IPS DF 6.9 (cell line): ENCODE data around the gene GRB7.
"Not testable (repeated sequence)": the region's sequence is repeated elsewhere in the genome, so short reads cannot be mapped to it uniquely, and the experiment has no call there.

Source experiments
- DNase-seq: peaks from one replicate; pipeline ENCODE4 v3.0.0-alpha.2; 2013; ENCODE audit warnings: low read depth, low spot score
- H3K27ac ChIP-seq: one replicate; pipeline ENCODE4 v1.5.1; 2013; ENCODE audit warnings: low read length, control low read depth
- H3K27me3 ChIP-seq: 2 replicates; pipeline ENCODE4 v1.6.1; 2013; ENCODE audit warnings: mild to moderate bottlenecking, low read length; ENCODE audit not compliant: control insufficient read depth, insufficient read depth
- H3K36me3 ChIP-seq: 2 replicates; pipeline ENCODE4 v1.6.1; 2013; ENCODE audit warnings: low read length; ENCODE audit not compliant: control insufficient read depth, insufficient read depth
- H3K4me1 ChIP-seq: 2 replicates; pipeline ENCODE4 v1.6.1; 2013; ENCODE audit warnings: low read length; ENCODE audit not compliant: control insufficient read depth, insufficient read depth
- H3K4me3 ChIP-seq: 2 replicates; pipeline ENCODE4 v1.5.1; 2013; ENCODE audit warnings: mild to moderate bottlenecking, low read length
- H3K9me3 ChIP-seq: 2 replicates; pipeline ENCODE4 v1.6.1; 2013; ENCODE audit warnings: low read length, inconsistent platforms; ENCODE audit not compliant: control insufficient read depth, insufficient read depth
- WGBS: extraction: QIAGEN DNeasy Blood & Tissue Kit; methylation state at CpG from one replicate; pipeline ENCODE4 v1.1.7; 2013; ENCODE audit warnings: mixed read lengths, missing lambda C conversion rate; ENCODE audit not compliant: insufficient read length, insufficient coverage; 5-methylcytosine and 5-hydroxymethylcytosine counted together

The GRB7 gene

GRCh38 chr17:39709998-39710964 lies 27.5 kb upstream of the GRB7 start:
- no CpG with 5 or more reads among the region's 20 CpGs for WGBS
- Histone ChIP-seq H3K36me3 (peaks cover 39% of the 10 kb centered on the region), H3K27ac (no peak overlapping the region), H3K27me3 (no peaks in the 10 kb centered on the region), H3K4me3 (no peak overlapping the region), H3K9me3 (no peaks in the 10 kb centered on the region), H3K4me1 (peaks cover 3% of the 10 kb centered on the region; the same call in 1 of the 2 replicates)
- DNase-seq, result no peak

GRCh38 chr17:39711071-39711470 lies 26.7 kb upstream of the GRB7 start:
- H3K4me1 ChIP-seq, DNase-seq, H3K9me3 ChIP-seq, H3K27ac ChIP-seq, H3K4me3 ChIP-seq, H3K27me3 ChIP-seq: not testable (repeated sequence)
- WGBS, result no CpG with 5 or more reads among the region's 11 CpGs
- H3K36me3 ChIP-seq, result peaks cover 47% of the 10 kb centered on the region

GRCh38 chr17:39711851-39712250 lies 25.9 kb upstream of the GRB7 start:
- peaks cover 53% of the 10 kb centered on the region for H3K36me3 ChIP-seq
- H3K4me1 ChIP-seq, result no peaks in the 10 kb centered on the region
- H3K27ac ChIP-seq, result no peak overlapping the region
- no peaks in the 10 kb centered on the region for H3K27me3 ChIP-seq
- WGBS, result no CpG with 5 or more reads among the region's 10 CpGs
- H3K9me3 ChIP-seq, result no peaks in the 10 kb centered on the region
- DNase-seq, result no peak
- no peak overlapping the region for H3K4me3 ChIP-seq

- no peaks in the 10 kb centered on the region for H3K9me3 ChIP-seq
- DNase-seq, result no peak
- peaks cover 45% of the 10 kb centered on the region for H3K36me3 ChIP-seq
- no peak overlapping the region for H3K27ac ChIP-seq
- no CpG with 5 or more reads among the region's 4 CpGs for WGBS
- no peaks in the 10 kb centered on the region for H3K27me3 ChIP-seq
- no peak overlapping the region for H3K4me3 ChIP-seq
- no peaks in the 10 kb centered on the region for H3K4me1 ChIP-seq
Observed at GRCh38 chr17:39714234-39714633, 23.5 kb upstream of the GRB7 start.

GRCh38 chr17:39715375-39716072 lies 22.2 kb upstream of the GRB7 start:
- H3K36me3 ChIP-seq, result peaks cover 38% of the 10 kb centered on the region
- WGBS, result no CpG with 5 or more reads among the region's 18 CpGs
- H3K4me1 ChIP-seq, result no peaks in the 10 kb centered on the region
- H3K4me3 ChIP-seq, result no peak overlapping the region
- DNase-seq, result no peak
- no peaks in the 10 kb centered on the region for H3K9me3 ChIP-seq
- H3K27ac ChIP-seq, result no peak overlapping the region
- H3K27me3 ChIP-seq, result no peaks in the 10 kb centered on the region

- peaks cover 38% of the 10 kb centered on the region for H3K36me3 ChIP-seq
- H3K27ac ChIP-seq, result no peak overlapping the region
- WGBS, result no CpG with 5 or more reads among the region's 15 CpGs
- H3K9me3 ChIP-seq, result no peaks in the 10 kb centered on the region
- H3K4me3 ChIP-seq, result no peak overlapping the region
- DNase-seq, result no peak
- no peaks in the 10 kb centered on the region for H3K4me1 ChIP-seq
- no peaks in the 10 kb centered on the region for H3K27me3 ChIP-seq
Observed at GRCh38 chr17:39716073-39716818, 21.5 kb upstream of the GRB7 start.

GRCh38 chr17:39716879-39717536 lies 20.7 kb upstream of the GRB7 start:
- Histone ChIP-seq H3K27ac (no peak overlapping the region), H3K27me3 (no peaks in the 10 kb centered on the region), H3K4me3 (no peak overlapping the region), H3K4me1 (no peaks in the 10 kb centered on the region), H3K9me3 (no peaks in the 10 kb centered on the region), H3K36me3 (peaks cover 34% of the 10 kb centered on the region)
- DNase-seq, result no peak
- WGBS, result no CpG with 5 or more reads among the region's 11 CpGs

- Histone ChIP-seq H3K27ac (no peak overlapping the region), H3K9me3 (no peaks in the 10 kb centered on the region), H3K36me3 (peaks cover 30% of the 10 kb centered on the region), H3K4me1 (no peaks in the 10 kb centered on the region), H3K4me3 (no peak overlapping the region), H3K27me3 (no peaks in the 10 kb centered on the region)
- DNase-seq, result no peak
- WGBS, result no CpG with 5 or more reads among the region's 6 CpGs
Observed at GRCh38 chr17:39717660-39718059, 20.1 kb upstream of the GRB7 start.

GRCh38 chr17:39719563-39720355 lies 18.0 kb upstream of the GRB7 start:
- no peaks in the 10 kb centered on the region for H3K27me3 ChIP-seq
- WGBS, result no CpG with 5 or more reads among the region's 7 CpGs
- no peak for DNase-seq
- H3K27ac ChIP-seq, result no peak overlapping the region
- no peak overlapping the region for H3K4me3 ChIP-seq
- H3K9me3 ChIP-seq, result no peaks in the 10 kb centered on the region
- H3K36me3 ChIP-seq, result peaks cover 34% of the 10 kb centered on the region
- 0 out of 2 replicates have a peak, but pooled peaks cover 1% of the 10 kb centered on the region for H3K4me1 ChIP-seq
